Activated T-helper 17 cell treated with anti-CD3 and anti-CD28 coated beads, Interleukin-2, amount 50 U/mL, for 72 hours (primary cell): ENCODE measurements around the gene GTF3C5. TPM values are rescaled to one million over a fixed set of nuclear protein-coding genes. Genes with fewer than 3 reads are reported as not detected.
A peak's percentile ranks its signal among the peaks of the same experiment; 100 is the strongest.
"Not testable (repeated sequence)": the region's sequence is repeated elsewhere in the genome, so short reads cannot be mapped to it uniquely, and the experiment has no call there.

Experiments used
- ATAC-seq: fragments of 150-1000 bp; cut with Tn5 transposase; replicated peaks from 2 replicates; pipeline ENCODE4 v1.10.0; 2021; ENCODE audit warnings: mild to moderate bottlenecking, moderate library complexity
- H3K27ac Mint-ChIP-seq: one replicate; pipeline ENCODE4 v1.8.0; 2022; ENCODE audit warnings: mixed read lengths
- H3K27me3 Mint-ChIP-seq: one replicate; pipeline ENCODE4 v1.8.0; 2022; ENCODE audit warnings: mixed read lengths
- H3K36me3 Mint-ChIP-seq: one replicate; pipeline ENCODE4 v1.8.0; 2022; ENCODE audit warnings: low read depth, mild to moderate bottlenecking, mixed read lengths
- H3K4me1 Mint-ChIP-seq: one replicate; pipeline ENCODE4 v1.8.0; 2022; ENCODE audit warnings: mixed read lengths
- H3K4me3 Mint-ChIP-seq: one replicate; pipeline ENCODE4 v1.8.0; 2022; ENCODE audit warnings: mild to moderate bottlenecking, mixed read lengths
- H3K9me3 Mint-ChIP-seq: one replicate; pipeline ENCODE4 v1.8.0; 2022; ENCODE audit warnings: mixed read lengths
- total RNA-seq, 2 donors: library from RNA; stranded (reverse); gene quantifications; one replicate each; pipeline ENCODE4 v1.2.3, GENCODE V29; 2022

Gene GTF3C5
- total RNA-seq = 100 to 1,000 TPM in 1 of 2 donors, 10 to 100 TPM in 1; 83.3 to 118 TPM

GRCh38 chr9:133030317-133031129 is at the start of gene GTF3C5:
Gene GTF3C5 (plus strand): TSS chr9:133030997. CDS start chr9:133031012, 15 bp downstream.
- H3K4me3 Mint-ChIP-seq = peak within 1 kb of the TSS; percentile 95
- ATAC-seq = peak; percentile 97
- H3K36me3 Mint-ChIP-seq = peaks cover 31% of the 10 kb centered on the region
- no peaks in the 10 kb centered on the region for H3K27me3 Mint-ChIP-seq
- H3K9me3 Mint-ChIP-seq = no peaks in the 10 kb centered on the region
- H3K4me1 Mint-ChIP-seq = peaks cover 25% of the 10 kb centered on the region
- H3K27ac Mint-ChIP-seq = peak within 1 kb of the TSS; percentile 96

DNA sequence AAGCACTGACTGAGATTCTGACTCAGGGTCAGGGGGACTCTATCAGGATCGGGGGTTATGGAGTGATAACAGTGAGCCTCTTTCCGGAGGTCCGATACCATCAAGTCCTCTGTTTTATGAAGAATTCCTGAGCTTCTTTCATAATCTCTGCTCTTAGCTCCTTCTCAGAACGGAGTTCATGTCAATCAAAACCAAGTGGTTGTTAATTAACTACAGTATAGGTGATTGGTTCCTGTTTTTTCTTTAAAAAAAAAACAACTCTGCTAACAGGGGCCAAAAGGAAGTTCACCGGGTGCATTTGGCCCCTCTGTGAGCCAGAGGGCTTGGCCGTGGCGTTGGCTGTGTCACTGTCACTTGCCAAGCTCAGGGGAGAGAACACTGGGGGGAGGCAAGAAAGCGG is 48.3 kb upstream of the GTF3C5 start:
- Mint-ChIP-seq H3K27ac (no peak overlapping the region), H3K9me3 (no peaks in the 10 kb centered on the region), H3K36me3 (no peaks in the 10 kb centered on the region), H3K27me3 (peaks cover 42% of the 10 kb centered on the region), H3K4me1 (peaks cover 4% of the 10 kb centered on the region), H3K4me3 (no peak overlapping the region)
- no peak for ATAC-seq

DNA sequence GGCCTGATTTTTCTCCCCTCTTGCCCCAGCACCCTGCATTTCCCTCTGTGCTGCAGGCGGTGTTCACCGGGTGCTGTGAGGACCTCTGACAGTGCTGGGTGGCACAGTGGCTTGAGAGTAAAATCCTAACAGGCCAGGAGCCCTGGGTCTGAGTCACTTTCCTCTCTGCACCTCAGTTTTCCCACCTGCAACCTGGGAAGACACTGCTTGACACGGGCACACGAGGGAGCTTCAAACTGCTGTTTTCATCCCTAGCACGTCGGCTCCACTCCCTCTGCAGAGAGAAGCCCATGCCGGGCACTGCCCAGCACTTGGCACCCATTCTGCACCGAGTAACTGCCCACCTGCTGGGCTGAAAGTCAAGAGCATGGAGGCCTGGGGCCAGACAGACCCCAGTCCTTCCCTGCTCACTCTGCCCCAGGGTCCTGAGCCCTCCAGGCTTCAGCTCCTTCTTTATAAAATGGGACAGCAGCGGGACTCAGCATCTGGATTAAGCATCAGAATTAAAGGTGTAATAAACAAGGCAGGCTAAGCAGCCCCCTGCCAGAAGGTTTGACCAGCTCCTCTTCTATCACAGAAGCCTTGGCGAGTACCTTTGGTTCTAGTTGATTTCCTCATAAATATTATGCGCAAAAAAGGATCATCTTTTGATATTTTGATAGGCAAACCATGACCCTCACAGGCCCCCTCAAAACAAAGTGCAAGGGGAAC is 47.2 kb upstream of the GTF3C5 start:
- Mint-ChIP-seq H3K36me3 (no peaks in the 10 kb centered on the region), H3K27ac (no peak overlapping the region), H3K9me3 (no peaks in the 10 kb centered on the region), H3K4me3 (no peak overlapping the region), H3K4me1 (peaks cover 1% of the 10 kb centered on the region), H3K27me3 (peaks cover 38% of the 10 kb centered on the region)
- no peak for ATAC-seq

DNA sequence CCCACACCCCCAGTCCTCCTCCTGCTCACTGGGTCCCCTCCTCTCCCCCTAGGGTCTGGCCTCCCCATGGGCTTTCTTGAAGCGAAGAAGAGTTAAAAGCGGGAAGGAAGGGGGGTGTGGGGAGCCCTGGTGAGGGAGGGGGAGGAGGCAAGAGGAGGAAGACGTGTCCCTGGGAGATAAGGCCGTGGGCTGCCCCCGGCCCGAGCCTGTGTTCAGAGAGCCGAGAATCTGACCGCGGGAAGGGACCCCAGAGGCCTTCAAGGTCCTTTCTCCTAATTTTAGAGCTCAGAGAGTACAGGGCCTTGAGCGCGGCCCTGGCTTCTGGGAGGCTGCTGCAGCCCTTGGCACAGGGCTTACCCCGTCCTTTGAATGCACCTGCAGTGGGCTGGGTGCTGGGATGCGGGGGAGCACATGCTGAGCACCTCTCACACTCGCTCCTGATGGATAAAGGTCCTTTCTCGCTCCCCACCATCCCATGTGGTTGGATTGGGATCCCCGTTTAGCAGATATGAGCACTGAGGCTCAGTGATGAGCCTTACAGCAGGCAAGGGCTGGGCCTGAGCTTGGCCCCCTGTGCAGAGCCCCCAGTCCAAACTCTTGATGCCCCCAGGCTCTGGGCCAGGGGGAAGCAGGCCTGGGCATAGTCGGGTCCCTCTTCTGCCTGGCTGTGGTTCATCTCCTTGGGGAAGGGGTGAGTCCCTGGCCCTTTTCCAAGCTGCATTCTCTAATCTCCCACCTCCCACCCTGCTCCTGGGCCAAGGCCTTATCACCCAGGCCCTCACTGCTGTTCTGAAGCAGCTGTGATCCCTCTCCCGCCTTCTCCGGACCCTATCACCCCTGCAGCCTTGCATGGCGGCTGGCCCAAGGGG is 46.4 kb upstream of the GTF3C5 start:
- no peaks in the 10 kb centered on the region for H3K9me3 Mint-ChIP-seq
- no peaks in the 10 kb centered on the region for H3K36me3 Mint-ChIP-seq
- H3K27ac Mint-ChIP-seq = no peak overlapping the region
- H3K4me1 Mint-ChIP-seq = no peaks in the 10 kb centered on the region
- H3K27me3 Mint-ChIP-seq = peaks cover 39% of the 10 kb centered on the region
- no peak for ATAC-seq
- H3K4me3 Mint-ChIP-seq = no peak overlapping the region

DNA sequence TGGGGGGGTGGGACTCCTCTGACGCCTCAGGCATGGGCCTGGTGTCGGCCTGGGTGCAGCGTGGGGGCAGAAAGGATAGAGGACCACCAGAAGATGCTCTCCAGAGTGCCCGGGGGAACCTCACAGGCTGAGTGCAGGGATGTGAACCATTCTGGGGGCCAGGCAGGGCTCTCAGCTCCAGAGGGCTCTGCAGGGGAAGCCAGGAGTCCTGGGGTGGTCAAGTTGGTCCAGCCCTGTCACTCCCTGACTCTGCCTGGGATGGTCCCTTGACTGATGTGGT is 45.8 kb upstream of the GTF3C5 start:
- no peak overlapping the region for H3K4me3 Mint-ChIP-seq
- no peaks in the 10 kb centered on the region for H3K36me3 Mint-ChIP-seq
- H3K27ac Mint-ChIP-seq = no peak overlapping the region
- H3K4me1 Mint-ChIP-seq = no peaks in the 10 kb centered on the region
- H3K27me3 Mint-ChIP-seq = peaks cover 34% of the 10 kb centered on the region
- ATAC-seq = no peak
- H3K9me3 Mint-ChIP-seq = no peaks in the 10 kb centered on the region

GRCh38 chr9:132985489-132985888 is 45.3 kb upstream of the GTF3C5 start:
- H3K9me3 Mint-ChIP-seq = no peaks in the 10 kb centered on the region
- H3K36me3 Mint-ChIP-seq = no peaks in the 10 kb centered on the region
- no peak for ATAC-seq
- no peak overlapping the region for H3K27ac Mint-ChIP-seq
- H3K4me1 Mint-ChIP-seq = no peaks in the 10 kb centered on the region
- peaks cover 31% of the 10 kb centered on the region for H3K27me3 Mint-ChIP-seq
- H3K4me3 Mint-ChIP-seq = no peak overlapping the region

GRCh38 chr9:132986114-132986513 is 44.7 kb upstream of the GTF3C5 start:
- peaks cover 28% of the 10 kb centered on the region for H3K27me3 Mint-ChIP-seq
- H3K4me1 Mint-ChIP-seq = no peaks in the 10 kb centered on the region
- no peak for ATAC-seq
- H3K36me3 Mint-ChIP-seq = no peaks in the 10 kb centered on the region
- H3K4me3 Mint-ChIP-seq = no peak overlapping the region
- no peak overlapping the region for H3K27ac Mint-ChIP-seq
- H3K9me3 Mint-ChIP-seq = no peaks in the 10 kb centered on the region

DNA sequence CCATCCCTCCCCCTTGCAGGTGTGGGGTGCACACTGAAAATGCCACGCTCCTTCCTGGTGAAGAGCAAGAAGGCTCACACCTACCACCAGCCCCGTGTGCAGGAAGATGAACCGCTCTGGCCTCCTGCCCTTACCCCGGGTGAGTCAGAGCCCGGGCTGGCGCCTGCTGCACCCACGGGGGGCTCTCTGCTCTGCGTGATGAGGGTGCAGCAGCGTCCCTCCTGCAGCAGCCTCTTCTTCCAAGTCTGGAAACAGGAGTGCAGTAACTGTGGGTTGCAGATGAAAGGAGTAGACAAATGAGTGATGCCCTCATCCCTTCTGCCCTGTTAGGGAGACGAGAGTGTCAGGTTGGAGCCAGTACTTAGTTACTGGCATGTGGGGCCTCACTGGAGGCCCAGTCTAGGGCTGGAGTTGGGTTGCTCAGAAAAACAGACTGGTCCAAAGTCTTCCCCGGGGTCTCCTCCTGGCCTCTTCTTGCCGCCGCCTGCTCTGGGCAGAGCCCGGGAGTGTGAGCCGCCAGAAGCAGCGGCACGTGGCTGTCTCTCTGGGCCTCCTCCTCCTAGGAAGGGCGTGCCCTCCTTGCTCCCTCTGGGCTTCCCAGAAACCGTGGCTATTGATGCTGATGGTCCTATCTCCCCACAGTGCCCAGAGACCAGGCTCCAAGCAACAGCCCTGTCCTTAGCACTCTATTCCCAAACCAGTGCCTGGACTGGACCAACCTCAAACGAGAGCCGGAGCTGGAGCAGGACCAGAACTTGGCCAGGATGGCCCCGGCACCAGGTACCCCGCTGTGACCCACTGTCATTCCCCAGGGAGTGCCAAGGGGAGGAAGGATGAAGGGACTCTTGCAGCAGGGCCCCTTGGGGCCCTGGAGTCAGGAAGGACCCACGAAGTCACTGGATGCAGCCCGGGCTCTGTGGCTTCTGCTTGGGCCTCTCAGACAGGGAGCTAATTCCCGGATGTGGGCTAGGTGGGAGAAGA is 43.9 kb upstream of the GTF3C5 start:
- Mint-ChIP-seq H3K4me1 (no peaks in the 10 kb centered on the region), H3K4me3 (no peak overlapping the region)

DNA sequence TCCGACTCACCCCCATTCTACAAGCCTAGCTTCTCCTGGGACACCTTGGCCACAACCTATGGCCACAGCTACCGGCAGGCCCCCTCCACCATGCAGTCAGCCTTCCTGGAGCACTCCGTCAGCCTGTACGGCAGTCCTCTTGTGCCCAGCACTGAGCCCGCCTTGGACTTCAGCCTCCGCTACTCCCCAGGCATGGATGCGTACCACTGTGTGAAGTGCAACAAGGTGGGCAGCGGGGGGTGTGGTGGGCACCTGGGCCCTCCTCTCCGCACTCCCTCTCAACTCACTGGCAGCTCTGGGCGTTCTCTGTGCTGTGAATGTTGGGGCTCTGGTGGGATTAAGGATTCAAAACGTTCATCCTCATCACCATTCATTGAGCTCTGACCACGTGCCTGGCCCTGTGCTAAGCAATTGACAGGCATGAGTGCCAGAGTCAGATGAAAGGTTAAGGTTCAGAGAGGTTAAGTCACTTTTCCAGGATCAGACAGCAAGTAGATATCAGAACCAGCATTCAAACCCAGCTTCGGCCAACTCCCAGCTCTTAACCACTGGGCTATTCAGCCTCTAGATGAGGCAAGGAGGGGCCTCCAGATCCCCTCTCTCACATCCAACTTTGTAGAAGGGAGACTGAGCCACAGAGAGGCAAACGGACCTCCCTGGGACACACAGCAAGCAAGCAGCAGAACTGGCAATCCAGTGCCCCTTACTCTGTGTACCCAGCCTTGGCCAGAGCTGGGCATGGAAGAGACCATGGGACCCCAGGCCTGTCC is 42.4 kb upstream of the GTF3C5 start:
- H3K36me3 Mint-ChIP-seq = no peaks in the 10 kb centered on the region
- H3K4me1 Mint-ChIP-seq = no peaks in the 10 kb centered on the region
- no peak overlapping the region for H3K4me3 Mint-ChIP-seq
- ATAC-seq = no peak
- no peaks in the 10 kb centered on the region for H3K9me3 Mint-ChIP-seq
- peaks cover 28% of the 10 kb centered on the region for H3K27me3 Mint-ChIP-seq
- no peak overlapping the region for H3K27ac Mint-ChIP-seq

More for the DNA sequence above, 43.9 kb upstream of the GTF3C5 start:
- Mint-ChIP-seq H3K36me3 (no peaks in the 10 kb centered on the region), H3K9me3 (no peaks in the 10 kb centered on the region), H3K27ac (no peak overlapping the region), H3K27me3 (peaks cover 27% of the 10 kb centered on the region)
- ATAC-seq = no peak

DNA sequence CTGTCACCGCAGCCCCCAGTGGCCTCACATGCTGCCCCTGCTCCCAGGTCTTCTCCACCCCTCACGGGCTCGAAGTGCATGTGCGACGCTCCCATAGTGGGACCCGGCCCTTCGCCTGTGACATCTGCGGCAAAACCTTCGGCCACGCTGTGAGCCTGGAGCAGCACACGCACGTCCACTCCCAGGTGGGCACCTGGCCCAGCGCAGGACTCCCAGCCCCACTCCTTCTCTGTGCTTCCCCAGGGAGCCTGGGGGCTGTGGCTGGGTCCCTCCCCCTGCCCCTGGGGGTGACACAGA is 41.8 kb upstream of the GTF3C5 start:
- no peaks in the 10 kb centered on the region for H3K36me3 Mint-ChIP-seq
- H3K4me3 Mint-ChIP-seq = no peak overlapping the region
- no peaks in the 10 kb centered on the region for H3K4me1 Mint-ChIP-seq
- no peak for ATAC-seq
- H3K27ac Mint-ChIP-seq = no peak overlapping the region
- peaks cover 28% of the 10 kb centered on the region for H3K27me3 Mint-ChIP-seq
- H3K9me3 Mint-ChIP-seq = no peaks in the 10 kb centered on the region

- Mint-ChIP-seq H3K9me3 (no peaks in the 10 kb centered on the region), H3K4me3 (no peak overlapping the region), H3K4me1 (no peaks in the 10 kb centered on the region), H3K27ac (no peak overlapping the region), H3K36me3 (no peaks in the 10 kb centered on the region), H3K27me3 (peaks cover 31% of the 10 kb centered on the region)
- ATAC-seq = no peak
Observed at GRCh38 chr9:132989414-132989996, 41.3 kb upstream of the GTF3C5 start.

DNA sequence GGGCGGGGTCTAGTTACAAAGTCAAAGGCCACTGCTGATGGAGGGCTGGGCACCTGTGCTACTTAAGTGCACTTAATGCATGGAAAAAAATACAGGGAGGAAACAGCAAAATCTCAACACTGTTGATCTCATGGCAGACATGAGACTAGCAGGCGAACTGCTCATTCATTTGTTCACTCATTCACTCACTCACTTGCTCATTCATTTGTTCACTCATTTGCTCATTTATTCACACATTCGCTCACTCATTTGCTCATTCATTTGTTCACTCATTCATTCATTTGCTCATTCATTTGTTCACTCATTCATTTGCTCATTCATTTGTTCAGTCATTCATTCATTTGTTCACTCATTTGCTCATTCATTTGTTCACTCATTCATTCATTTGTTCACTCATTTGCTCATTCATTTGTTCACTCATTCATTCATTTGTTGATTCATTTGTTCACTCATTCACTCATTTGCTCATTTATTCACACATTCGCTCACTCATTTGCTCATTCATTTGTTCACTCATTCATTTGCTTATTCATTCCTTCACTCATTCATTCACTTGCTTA is 40.7 kb upstream of the GTF3C5 start:
- not testable (repeated sequence) for ATAC-seq, H3K9me3 Mint-ChIP-seq, H3K36me3 Mint-ChIP-seq, H3K4me1 Mint-ChIP-seq, H3K4me3 Mint-ChIP-seq, H3K27ac Mint-ChIP-seq
- peaks cover 33% of the 10 kb centered on the region for H3K27me3 Mint-ChIP-seq

- Mint-ChIP-seq H3K36me3 (no peaks in the 10 kb centered on the region), H3K9me3 (no peaks in the 10 kb centered on the region), H3K27me3 (peaks cover 31% of the 10 kb centered on the region), H3K27ac (no peak overlapping the region), H3K4me3 (no peak overlapping the region), H3K4me1 (no peaks in the 10 kb centered on the region)
- no peak for ATAC-seq
Observed at GRCh38 chr9:132990781-132991180, 40.0 kb upstream of the GTF3C5 start.
